Eye (tissue), 1 donor: ENCODE results near the gene CSTA.
"Not testable (repeated sequence)": the region's sequence is repeated elsewhere in the genome, so short reads cannot be mapped to it uniquely, and the experiment has no call there.

Experiments used
- DNase-seq: peaks from one replicate; pipeline ENCODE4 v3.0.0-alpha.2; 2015

Gene CSTA

DNA sequence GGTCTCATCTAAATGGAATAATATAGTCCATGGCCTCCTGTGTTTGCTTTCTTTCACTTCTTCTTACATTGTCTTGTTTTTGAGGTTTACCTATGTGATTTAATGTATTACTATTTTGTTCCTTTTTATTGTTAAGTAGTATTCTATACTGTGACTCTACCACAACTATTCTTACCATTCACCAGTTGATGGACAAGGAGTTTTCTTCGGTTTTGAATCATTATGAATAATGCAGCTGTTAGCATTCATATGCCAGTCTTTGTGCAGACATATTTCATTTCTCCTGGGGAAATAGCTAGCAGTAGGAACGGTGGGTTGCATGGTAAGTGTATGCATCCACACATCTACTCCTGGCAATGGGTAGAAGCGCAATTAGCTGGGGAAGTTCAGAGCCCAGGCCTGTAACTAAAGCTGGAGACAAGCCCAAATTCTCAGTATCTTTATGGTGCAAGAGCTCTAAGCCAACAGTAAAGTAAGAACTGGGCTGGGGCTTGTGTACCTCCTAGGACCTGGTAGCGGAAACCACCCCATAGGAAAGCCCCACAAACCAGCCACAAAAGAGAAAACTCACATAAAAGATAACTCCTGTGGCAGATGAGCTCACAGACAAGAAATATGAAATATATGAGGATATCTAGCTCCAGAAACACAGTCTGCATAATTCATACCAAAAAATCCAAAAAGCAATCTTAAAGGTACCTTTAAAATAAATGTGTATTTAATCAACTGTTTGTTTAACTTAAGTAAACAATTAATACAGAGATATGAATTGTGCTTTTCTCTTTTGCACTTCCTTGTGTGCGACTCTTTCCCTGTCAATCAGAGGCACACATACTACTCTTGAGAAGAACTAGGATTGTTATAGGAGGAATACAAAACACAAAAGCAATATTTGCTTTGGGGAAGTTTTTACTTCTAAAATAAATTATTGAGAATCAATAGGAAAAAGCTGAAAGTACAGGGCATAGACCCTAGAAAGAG lies 2.7 kb upstream of the CSTA start:
- DNase-seq, result no peak

DNA sequence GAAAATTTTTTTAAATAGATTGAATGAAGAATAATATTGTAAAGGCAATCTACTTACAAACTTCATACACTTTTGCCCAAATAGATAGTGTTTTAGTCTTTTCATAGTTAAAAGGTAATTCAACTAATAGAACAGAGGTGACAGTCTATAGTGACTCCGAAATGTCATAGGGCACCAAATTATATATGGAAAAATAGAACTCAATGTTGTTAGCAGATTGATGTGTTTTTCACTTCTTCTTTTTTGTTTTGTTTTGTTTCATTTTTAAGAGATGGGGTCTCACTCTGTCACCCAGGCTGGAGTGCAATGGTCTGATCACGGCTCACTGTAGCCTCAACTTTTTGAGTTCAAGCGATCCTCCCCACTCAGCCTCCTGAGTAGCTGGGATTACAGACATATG lies 721 bp downstream of the CSTA start:
- no peak for DNase-seq

DNA sequence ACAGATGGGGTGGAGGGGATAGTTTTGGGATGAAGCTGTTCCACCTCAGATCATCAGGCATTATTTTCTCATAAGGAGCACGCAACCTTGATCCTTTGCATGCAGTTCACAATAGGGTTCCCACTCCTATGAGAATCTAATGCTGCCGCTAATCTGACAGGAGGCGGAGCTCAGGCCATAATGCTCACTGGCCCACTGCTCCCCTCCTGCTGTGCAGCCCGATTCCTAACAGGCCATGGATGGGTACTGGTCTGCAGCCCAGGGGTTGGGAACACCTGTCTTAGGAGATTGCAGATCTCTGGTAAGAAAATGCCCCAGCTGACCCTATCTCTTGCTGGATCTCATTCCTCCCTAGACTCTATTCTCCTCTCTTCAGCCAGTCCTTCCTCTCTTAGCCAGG lies 6.8 kb downstream of the CSTA start:
- DNase-seq, result peak; percentile 6

DNA sequence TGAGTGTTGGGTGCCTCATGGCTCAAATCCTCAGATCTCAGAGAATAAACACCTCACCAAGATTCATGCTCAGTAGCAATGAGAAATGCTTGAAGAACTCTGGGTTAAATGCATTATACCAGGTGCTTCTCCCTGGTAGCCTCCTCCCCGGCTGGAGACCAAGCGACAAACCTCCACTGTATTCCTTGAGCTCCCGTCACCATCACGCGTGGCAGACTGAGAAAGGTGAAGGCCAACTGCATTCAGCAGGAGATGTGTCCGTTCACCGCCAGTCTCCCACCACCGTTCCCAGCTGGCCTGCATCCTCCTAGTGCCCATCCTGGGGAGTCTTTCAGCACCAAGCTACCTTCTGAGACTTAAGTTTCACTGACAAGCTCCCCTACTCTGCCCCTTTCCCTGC lies 7.5 kb downstream of the CSTA start:
- no peak for DNase-seq

DNA sequence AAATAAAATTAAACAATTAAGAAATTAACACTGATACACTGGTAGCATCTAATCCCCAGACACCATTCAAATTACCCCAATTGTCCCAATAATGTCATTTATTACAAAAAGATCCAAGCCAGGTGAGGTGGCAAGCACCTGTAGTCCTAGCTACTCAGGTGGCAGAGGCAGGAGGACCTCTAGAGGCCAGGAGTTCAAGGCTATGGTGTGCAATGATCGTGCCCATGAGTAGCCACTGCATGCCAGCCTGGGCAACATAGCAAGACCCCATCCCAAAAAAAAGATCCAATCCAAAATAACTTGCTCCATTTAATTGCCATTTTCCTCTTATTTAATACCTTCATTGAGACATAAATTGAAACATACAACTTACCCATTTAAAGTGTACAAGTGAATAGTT lies 17.8 kb downstream of the CSTA start:
- DNase-seq, result no peak

DNA sequence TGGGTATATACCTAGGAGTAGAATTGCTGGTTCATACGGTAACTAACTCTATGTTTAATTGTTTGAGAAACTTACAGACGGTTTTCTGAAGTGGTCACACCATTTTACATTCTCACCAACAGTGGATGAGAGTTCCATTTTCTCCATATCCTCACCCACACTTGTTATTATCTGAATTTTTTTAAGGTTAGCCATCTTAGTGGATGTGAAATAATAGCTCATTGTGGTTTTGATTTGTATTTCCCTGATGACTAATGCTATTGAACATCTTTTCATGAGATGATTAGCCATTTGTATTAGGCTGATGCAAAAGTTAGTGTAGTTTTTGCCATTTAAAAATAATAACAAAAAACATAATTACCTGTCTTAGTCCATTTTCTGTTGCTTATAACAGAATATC lies 18.6 kb downstream of the CSTA start:
- DNase-seq, result no peak

DNA sequence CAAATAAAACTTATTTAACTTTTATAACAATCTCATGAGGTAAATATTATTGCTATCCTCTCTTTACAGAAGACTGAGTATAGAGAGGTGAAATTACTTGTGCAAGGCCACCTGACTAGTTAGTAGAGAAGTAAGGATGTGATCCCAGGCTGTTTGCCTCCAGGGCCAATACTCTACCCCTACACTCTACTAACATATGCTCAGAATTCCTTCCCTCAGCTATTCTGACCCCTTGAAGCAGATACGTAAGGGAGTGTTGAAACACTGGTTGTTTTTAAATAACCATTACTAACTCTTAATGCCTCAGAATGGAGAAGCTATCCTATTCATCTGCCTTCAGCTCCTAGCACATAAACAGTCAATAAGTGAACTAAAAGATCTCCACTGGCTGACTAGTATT lies 24.1 kb downstream of the CSTA start:
- DNase-seq, result no peak

DNA sequence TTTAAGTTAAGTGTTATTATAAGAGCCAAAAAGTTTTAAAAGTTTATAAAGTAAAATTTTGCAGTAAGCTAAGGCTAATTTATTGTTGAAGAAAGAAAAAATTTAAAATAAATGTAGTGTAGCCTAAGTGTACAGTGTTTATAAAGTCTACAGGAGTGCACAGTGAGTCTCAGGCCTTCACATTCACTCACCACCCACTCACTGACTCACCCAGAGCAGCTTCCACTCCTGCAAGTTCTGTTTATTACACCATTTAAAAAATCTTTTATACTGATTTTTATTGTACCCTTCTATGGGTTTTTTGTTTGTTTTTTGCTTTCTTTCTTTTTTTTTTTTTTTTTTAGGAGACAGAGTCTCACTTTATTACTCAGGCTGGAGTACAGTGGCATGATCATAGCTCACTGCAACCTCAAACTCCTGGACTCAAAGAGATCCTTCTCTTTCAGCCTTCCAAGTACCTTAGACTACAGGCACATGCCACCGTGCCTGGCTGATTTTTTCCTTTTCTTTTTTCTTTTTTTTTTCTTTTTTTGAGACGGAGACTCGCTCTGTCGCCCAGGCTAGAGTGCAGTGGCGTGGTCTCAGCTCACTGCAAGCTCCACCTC lies 25.9 kb downstream of the CSTA start:
- no peak for DNase-seq

DNA sequence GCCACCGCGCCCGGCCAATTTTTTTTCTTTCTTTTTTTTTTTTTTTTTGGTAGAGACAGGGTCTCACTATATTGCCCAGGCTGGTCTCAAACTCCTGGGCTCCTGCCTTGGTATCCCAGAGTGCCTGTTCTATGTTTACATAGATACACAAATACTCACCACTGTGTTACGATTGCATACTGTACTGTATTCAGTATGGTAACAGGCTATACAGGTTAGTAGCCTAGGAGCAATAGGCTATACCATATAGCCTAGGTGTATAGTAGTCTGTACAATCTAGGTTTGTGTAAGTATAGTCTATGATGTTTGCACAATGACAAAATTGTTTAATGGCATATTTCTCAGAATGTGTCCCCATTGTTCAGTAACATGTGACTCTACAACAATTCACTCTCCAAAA lies 26.6 kb downstream of the CSTA start:
- DNase-seq, result no peak

DNA sequence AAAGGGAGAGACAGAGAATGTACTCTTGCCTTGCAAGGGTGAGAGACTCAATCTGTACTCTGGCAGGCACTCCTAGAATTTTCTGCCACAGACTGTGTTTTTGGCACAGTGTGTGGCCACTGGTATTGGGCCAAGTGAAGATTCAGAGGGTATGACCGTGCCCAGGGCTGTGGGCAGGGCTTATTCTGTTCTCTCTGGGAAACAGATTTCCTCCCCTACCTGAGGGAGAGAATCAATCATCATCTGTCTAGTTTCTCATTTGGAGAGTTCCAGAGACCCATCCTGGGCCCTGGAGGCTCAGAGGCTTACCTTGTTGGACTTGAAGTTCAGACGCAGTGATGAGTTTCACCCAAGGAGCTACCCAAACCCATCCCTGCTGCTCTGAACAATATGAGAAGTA lies 28.2 kb downstream of the CSTA start:
- no peak for DNase-seq

DNA sequence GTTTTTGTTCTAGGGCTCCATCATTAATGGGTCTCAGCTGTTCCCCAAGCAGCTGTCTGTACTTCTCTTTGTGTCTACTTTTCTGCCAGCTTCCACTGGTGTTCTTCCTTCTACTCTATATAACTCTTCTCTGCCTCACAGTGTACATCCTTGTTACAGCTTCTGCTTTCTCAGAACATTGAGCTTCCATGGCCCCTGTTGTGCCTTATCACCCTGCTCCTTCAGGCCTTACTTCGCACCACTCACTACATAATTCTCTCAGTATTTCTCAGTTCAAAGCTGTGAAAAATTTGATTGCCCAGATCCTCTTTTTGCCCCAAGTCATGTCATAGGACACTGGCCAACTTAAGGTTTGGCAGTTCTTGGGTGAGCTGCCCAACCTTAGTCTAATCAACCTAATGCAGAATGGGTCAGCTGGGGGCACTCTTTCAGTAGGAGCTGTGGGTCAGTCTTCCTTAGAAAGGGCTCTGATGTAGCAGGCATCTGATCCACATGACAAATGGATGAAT lies 28.9 kb downstream of the CSTA start:
- DNase-seq, result no peak

DNA sequence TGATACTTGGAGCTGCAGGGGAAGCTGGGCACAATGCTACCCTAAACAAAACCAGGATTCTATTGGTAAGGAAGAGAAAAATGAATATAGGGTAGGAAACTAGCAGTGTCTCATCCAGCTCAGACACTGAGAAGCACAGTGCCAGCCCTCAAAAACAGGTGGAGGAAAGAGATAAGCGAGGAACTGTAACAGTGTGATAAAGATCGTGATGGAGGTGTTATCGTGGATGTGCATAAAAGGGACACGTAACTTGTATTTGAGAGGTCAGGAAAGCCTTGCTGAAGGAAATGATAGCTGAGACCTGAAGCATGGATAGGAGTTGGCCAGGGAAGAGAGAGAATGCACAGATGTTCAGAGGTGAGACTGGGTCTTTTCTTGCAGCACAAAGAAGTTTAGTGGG lies 30.6 kb downstream of the CSTA start:
- DNase-seq, result no peak

DNA sequence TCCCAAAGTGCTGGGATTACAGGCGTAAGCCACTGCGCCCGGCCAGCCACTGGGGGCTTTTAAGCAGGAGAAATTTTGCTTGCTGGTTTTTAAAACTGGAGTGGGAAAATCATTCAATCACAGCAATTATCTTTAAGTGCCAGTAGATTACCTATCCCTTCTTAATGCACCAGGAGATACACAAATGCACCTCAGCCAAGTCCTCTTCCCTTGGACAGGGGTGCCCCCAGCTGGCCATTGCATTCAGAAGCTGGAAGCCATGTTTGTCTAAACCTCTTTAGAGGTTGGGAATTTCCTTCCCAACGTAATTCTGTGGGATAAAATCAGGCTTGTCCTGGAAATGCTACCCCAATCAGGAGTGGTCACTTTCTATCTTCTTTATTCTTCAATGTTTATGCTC lies 31.4 kb downstream of the CSTA start:
- DNase-seq, result peak; percentile 8

DNA sequence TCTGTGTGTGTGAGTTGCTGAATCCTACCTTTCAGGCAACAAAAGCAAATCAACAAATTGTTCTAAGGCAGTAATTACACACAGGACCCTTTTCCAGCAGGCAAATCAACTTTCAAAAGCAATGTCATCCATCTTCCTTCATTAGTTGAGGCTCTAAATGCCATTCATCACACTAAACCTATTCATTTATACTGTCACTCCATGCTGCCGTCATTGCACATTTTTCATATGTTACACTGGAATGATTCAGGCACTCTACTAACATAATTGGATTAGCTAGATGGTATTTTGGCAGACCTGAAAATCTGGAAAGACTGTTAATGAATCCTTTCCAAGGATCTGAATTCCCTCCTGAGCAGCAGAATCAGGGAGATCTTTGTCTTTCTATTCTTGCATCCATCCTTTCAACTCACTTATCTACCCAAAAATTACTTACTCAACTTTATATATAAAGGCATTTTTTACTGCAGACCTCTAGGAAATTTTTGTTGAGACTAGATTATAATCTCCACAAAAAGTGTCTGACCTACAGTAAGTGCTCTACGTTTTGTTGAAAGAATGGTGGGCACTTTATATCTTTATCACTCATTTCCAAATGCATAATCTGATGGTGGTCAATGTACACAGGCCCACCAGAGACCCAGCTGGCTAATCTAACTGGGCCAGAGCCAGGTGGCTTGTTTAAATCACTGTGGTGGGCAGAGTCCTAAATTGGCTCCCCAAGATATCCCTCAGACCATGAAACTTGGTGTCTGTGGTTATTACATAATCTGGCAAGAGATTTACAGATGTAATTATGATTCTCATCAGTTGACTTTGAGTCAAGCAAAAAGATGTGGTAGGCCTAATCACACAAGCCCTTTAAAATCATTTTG lies 33.0 kb downstream of the CSTA start:
- peak; percentile 37 for DNase-seq

DNA sequence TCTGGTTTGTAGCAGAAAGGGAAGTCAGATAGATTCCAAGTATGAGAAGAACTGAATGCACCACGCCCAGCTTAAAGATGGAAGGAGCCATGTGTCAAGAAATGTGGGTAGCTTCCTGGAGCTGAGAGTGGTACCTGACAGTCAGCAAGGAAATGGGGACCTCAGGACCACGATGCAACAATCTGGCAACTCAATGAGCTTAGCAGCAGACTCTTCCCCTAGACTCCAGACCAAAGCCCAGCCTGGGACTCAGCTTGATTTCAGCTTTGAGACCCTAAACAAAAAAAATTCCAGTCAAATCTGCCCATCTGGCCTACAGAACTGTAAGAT lies 33.6 kb downstream of the CSTA start:
- no peak for DNase-seq

DNA sequence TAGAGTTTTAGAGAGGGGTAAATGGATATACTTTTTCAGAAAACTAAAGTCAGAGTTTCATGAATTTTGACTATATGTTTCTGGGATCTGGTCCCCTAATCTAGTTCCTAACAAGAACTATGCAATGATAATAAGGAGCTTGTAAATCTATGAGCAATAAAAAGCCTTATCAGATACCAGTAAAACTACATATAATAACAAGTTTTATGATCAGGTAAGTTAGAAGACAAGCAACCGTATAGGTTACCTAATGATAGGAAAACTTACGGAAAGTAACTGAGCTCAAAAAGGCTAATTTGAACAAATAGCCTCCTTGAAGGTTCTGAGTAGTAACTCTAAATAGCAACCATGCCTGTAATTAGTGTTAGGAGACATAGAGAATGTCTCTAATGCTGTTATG lies 37.0 kb downstream of the CSTA start:
- DNase-seq, result no peak

DNA sequence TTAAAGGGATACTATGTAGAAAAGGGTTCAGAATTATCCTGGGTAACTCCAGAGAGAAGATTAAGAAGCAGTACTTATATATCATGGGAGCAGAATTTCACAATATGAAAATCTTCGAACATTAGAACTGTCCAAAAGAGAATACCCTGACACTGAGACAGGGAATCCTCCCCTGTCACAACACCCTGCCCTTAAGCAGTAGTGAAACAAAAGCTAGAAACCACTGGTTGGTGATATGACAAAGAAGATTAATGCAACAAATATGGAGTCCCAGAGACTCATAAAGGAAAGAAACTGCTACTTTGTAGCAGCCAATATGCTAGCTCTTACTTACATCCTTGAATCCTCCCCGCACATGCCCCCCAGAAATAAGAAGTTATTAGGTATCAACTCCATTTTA lies 39.4 kb downstream of the CSTA start:
- no peak for DNase-seq

DNA sequence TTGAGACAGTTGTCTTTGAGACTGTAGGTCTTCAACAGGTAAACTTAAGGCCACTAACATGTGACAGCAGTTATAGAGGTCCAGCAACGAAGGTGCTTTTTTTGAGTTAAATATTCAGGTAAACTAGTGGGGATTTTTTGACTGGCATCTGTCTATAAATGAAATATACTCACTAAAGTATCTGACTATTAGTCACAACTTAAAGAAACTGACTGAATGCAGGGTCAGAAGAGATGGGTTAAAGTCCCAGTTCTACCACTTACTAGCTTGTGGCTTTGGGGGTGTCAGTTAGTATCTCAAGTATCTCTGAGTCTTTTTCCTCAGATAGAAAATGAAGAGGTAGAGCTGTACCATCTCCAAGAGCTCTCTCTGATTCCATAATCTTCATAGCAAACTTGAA lies 40.0 kb downstream of the CSTA start:
- DNase-seq, result no peak

DNA sequence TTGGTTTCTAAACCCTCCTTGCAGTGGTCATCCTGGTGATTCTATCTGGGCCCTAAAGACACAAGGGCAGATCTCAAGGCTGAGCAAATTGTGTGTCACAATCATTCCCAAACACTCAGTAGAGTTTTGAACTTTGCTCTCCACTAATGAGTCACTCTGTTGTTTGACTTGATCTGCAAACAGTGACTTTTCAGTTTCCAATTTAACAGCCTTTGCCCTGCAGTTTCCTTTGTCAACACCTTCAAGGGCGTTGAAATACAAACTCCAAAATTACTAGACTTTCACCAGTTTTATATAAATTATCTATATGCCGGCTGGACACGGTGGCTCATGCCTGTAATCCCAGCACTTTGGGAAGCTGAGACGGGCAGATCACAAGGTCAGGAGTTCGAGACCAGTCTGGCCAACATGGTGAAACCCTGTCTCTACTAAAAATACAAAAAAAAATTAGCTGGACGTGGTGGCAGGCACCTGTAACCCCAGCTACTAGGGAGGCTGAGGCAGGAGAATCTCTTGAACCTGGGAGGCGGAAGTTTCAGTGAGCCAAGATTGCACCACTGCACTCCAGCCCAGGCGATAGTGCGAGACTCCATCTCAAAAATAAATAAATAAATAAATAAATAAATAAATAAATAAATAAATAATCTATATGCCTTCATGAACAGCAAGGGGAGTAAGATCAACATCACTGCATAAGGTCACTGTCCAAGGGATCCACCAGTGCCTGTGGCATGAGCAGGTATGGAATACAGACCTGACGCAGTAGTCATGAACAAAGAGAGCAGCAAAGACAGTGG lies 40.7 kb downstream of the CSTA start:
- DNase-seq, result not testable (repeated sequence)

DNA sequence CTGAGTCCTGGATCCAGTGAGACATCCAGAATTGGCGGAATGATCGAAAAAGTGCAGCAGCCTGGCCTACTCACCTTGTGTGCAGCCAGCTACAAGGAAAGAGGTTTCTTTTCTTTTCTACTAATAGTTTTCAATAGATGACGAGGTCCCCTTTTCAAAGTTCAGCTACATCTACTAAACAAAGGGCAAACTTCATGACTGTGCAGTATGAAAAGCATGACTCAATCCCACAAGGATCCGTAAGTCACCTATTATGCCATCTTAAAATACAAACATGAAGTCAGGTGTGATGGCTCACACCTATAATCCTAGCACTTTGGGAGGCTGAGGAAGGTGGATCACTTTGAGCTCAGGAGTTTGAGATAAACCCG lies 41.3 kb downstream of the CSTA start:
- no peak for DNase-seq

DNA sequence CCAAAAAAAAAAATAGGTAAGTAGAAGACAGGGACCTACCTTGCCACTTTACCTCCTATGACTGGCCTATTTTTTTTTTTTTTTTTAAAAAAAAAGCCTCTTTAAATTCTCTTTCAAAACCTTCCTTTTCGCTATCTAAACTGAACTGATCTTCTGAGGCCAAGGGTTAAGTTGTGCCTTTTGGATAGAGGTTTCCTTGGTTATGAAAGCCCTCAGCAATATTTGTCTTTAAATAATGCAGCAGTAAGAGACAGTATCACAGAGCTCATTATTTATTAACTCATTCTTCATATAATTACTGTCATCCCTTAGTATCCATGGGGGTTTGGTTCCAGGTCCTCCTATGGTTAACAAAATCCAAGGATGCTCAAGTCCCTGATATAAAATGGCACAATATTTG lies 49.0 kb downstream of the CSTA start:
- DNase-seq, result no peak

DNA sequence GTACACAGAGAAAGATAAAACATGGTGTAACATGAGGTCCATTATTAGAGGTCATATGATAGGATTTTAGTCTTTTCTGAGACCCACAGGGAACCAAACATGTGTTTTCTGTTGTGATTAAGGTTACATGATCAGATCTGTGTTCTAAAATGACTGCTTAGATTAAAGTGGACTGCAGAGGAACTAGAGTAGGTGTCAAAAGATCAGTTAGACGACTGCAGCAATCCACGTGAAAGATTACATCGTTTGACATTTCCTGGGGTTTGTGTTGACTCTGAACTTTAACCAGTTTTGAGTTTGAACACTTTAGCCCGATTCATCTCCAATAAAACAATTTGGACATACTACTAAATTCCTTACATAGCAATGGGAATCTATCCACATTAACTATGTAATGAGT lies 52.9 kb downstream of the CSTA start:
- no peak for DNase-seq
